ENCODE measurements around the gene RNF187.

The RNF187 gene

DNA sequence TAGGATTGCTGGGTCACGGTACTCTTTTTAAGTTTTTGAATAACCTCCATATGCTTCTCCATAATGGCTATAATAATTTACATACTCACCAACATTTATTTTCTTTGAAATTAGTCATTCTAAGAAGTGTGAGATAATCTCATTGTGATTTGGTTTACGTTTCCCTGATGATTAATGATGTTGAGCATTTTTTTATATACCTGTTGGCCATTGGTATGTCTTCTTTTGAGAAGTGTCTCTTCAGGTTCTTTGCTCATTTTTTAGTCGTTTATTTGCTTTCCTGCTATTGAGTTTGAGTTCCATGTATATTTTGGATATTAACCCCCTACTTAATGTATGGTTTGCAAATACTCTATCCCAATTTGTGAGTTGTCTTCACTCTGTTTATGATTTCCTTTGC lies 9.3 kb downstream of the RNF187 start:
- DNase-seq: no peak
- Histone ChIP-seq H3K4me3 (ENCODE audit: low read depth, low read length) (no peak overlapping the region), H3K36me3 (no peaks in the 10 kb centered on the region), H3K27ac (no peak overlapping the region), H3K27me3 (ENCODE audit: insufficient read depth, low read depth, severe bottlenecking) (no peaks in the 10 kb centered on the region), H3K9me3 (ENCODE audit: severe bottlenecking) (no peaks in the 10 kb centered on the region)
- TF ChIP-seq CTCF (IDR thresholded peaks at IDR 0.05; ENCODE audit: low read depth, low read length): no peak

DNA sequence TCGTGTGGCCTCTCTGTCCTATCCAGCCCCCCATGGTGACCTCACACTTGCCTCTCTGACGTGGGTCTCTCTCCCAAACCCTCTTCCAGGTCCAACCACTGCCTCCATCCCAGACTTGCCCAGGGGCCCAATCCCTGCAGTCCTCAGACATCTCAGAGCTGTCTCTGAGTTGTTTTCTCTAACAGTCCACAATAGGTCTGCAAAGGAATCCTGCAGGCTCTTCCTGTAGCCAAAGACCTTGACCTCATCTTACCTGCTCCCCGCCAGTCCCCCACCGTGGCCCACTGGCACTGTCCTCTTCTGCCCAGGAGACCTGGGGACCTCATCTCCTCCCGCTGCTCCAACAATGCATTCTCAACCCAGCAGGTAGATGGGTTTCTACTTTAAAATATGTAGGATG lies 10.0 kb downstream of the RNF187 start:
- Histone ChIP-seq H3K9me3 (ENCODE audit: severe bottlenecking) (no peaks in the 10 kb centered on the region), H3K27me3 (ENCODE audit: insufficient read depth, low read depth, severe bottlenecking) (no peaks in the 10 kb centered on the region), H3K36me3 (no peaks in the 10 kb centered on the region), H3K27ac (no peak overlapping the region), H3K4me3 (ENCODE audit: low read depth, low read length) (no peak overlapping the region)
- no peak for TF ChIP-seq CTCF (IDR thresholded peaks at IDR 0.05; ENCODE audit: low read depth, low read length)
- DNase-seq: no peak

- TF ChIP-seq CTCF (IDR thresholded peaks at IDR 0.05; ENCODE audit: low read depth, low read length): no peak
- DNase-seq: no peak
- no peaks in the 10 kb centered on the region for H3K27me3 ChIP-seq (ENCODE audit: insufficient read depth, low read depth, severe bottlenecking)
- no peak overlapping the region for H3K27ac ChIP-seq
- H3K9me3 ChIP-seq (ENCODE audit: severe bottlenecking): no peaks in the 10 kb centered on the region
- H3K4me3 ChIP-seq (ENCODE audit: low read depth, low read length): no peak overlapping the region
- H3K36me3 ChIP-seq: no peaks in the 10 kb centered on the region
Observed at GRCh38 chr1:228497817-228498216, 10.6 kb downstream of the RNF187 start.

- no peak for DNase-seq
- H3K9me3 ChIP-seq (ENCODE audit: severe bottlenecking): no peaks in the 10 kb centered on the region
- H3K36me3 ChIP-seq: no peaks in the 10 kb centered on the region
- no peaks in the 10 kb centered on the region for H3K27me3 ChIP-seq (ENCODE audit: insufficient read depth, low read depth, severe bottlenecking)
- H3K27ac ChIP-seq: no peak overlapping the region
- TF ChIP-seq CTCF (IDR thresholded peaks at IDR 0.05; ENCODE audit: low read depth, low read length): no peak
- H3K4me3 ChIP-seq (ENCODE audit: low read depth, low read length): no peak overlapping the region
Observed at GRCh38 chr1:228500143-228500734, 13.1 kb downstream of the RNF187 start.

DNA sequence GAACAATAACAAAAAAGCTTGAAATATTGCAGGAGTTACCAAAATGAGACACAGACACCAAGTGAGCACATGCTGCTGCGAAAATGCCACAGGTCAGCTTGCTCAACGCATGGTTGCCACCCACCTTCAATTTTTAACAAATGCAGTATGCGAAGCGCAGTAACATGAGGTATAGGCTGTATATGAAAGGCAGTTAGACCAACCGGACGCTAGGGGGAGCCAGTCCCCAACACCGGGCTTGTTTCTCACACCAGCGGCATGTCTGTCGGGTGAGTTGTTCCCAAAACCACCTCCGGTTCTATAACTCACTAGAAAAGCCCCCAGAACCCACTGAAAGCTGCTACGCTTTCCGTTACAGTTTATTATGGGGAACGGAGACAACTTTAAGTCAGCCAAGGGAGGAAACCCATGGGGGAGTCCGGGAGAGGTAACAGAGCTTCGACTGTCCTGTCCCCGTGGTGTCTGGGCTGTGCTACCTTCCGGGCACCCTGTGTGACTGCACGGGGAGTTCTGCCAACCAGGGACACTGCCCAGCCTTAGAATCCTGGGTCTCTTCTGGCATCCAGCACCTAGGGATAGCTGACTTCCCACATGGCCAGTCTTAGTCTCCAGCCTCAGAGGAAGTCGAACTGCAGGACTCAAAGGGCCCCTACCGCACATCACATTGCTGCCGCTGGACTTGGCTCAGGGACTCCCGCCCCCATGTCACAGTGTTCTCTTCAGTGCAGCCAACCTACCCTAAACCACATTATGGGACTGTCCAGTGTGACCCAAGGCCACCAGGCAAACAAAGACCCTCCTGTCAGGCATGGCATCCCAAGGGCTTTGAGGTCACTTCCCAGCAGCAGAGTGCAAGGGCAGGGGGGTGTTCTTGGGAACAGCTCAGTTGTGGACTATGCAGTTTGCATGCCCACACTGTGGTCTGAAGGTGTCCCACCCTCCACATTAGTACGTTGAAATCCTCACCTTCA lies 14.0 kb downstream of the RNF187 start:
- H3K36me3 ChIP-seq: no peaks in the 10 kb centered on the region
- H3K9me3 ChIP-seq (ENCODE audit: severe bottlenecking): no peaks in the 10 kb centered on the region
- no peak overlapping the region for H3K4me3 ChIP-seq (ENCODE audit: low read depth, low read length)
- no peak overlapping the region for H3K27ac ChIP-seq
- peak; percentile 66 for DNase-seq
- no peaks in the 10 kb centered on the region for H3K27me3 ChIP-seq (ENCODE audit: insufficient read depth, low read depth, severe bottlenecking)
- peak; percentile 77 for TF ChIP-seq CTCF (IDR thresholded peaks at IDR 0.05; ENCODE audit: low read depth, low read length)

Data from WERI-Rb-1 (cell line).